ENCODE data around the gene ZNF678. TPM values are rescaled to one million over a fixed set of nuclear protein-coding genes. Genes with fewer than 3 reads are reported as not detected.

The ZNF678 gene
- total RNA-seq, 1 experiment from 2014 or later, result 7.0 TPM

DNA sequence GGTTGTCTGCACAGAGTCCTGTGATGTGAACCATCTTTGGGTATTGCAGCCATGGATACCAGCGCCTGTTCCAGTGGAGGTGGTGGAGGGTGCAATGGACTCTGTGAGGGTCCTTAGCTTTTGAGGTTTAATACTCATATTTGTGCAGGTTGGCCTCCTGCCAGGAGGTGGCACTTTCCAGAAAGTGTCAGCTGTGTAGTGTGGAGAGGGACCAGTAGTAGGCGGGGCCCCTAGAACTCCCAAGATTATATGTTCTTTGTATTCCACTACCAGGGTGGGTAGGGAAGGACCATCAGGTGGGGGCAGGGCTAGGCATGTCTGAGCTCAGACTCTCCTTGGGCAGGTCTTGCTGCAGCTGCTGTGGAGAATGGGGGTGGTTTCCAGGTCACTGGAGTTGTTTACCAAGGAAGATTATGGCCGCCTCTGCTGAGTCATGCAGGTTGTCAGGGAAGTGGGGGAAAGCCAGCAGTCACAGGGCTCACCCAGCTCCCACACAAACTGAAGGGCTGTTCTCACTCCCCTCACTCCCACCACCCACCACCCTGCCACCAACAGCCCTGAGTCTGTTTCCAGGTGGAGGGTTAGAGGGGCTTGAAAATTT lies 31.2 kb upstream of the ZNF678 start:
- Mint-ChIP-seq H3K4me3 (ENCODE audit: low read depth, unreplicated experiment) (no peak overlapping the region), H3K27me3 (ENCODE audit: unreplicated experiment) (no peaks in the 10 kb centered on the region), H3K36me3 (ENCODE audit: insufficient read depth, unreplicated experiment) (no peaks in the 10 kb centered on the region), H3K4me1 (ENCODE audit: low read depth, unreplicated experiment) (no peaks in the 10 kb centered on the region), H3K27ac (ENCODE audit: unreplicated experiment) (no peak overlapping the region), H3K9me3 (ENCODE audit: low read depth, unreplicated experiment) (peaks cover 28% of the 10 kb centered on the region)
- no TSS peak for BruUV-seq (replicated peaks)
- CTCF ChIA-PET, result no interaction called here
- DNase-seq, result no peak
- intact Hi-C loops (cut with micrococcal nuclease; ENCODE audit: unreplicated experiment), result no loop called here
- TF ChIP-seq, protein P1, sequence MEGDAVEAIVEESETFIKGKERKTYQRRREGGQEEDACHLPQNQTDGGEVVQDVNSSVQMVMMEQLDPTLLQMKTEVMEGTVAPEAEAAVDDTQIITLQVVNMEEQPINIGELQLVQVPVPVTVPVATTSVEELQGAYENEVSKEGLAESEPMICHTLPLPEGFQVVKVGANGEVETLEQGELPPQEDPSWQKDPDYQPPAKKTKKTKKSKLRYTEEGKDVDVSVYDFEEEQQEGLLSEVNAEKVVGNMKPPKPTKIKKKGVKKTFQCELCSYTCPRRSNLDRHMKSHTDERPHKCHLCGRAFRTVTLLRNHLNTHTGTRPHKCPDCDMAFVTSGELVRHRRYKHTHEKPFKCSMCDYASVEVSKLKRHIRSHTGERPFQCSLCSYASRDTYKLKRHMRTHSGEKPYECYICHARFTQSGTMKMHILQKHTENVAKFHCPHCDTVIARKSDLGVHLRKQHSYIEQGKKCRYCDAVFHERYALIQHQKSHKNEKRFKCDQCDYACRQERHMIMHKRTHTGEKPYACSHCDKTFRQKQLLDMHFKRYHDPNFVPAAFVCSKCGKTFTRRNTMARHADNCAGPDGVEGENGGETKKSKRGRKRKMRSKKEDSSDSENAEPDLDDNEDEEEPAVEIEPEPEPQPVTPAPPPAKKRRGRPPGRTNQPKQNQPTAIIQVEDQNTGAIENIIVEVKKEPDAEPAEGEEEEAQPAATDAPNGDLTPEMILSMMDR (IDR thresholded peaks at IDR 0.05; ENCODE audit: unreplicated experiment), result no peak

DNA sequence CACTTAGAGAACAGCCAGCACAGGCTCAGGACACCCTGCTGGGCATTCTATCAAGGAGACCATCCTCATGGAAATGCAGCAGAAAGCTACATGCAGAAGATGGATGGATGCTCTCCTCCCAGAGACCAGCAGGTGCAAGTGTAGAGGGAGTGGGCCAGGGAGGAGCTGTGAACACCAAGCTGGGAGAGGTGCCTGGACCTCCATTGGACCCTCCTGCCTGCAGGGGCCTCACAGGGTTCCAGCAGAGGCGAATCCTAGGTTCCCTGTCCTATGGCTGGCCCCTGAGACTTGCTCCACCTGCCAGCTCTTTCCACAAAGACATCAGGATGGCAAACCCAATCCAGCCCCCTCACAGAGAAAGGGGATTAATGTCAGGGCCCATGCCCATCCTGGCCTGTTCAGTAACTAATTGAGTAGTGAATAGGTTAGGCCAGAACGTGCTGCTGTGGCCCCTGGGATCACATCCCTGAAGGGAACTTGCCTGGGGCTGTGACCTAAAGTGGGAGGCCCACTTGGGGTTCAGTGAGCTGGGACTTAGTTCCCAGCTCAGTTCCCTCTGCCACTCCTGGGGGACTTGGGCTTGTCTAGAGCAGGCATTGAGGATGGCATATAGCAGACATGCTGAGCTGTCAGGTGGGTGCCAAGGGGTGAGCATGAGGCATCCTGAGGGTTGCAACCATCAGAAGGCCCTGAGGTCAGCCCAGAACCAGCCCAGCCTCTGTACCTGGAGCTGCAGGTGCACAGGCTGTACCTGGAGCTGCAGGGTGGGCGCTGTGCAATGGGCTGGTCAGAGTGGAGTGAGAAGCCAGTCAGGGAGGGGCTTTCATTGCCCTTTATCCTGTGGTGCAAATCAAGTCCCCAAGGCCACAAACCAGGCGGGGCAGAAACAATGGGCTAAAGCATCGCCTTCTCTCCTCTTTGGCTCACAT lies 22.9 kb upstream of the ZNF678 start:
- no TSS peak for BruUV-seq (replicated peaks)
- CTCF ChIA-PET, result interaction anchor here (0.7 kb wide), 1 partner anchor 95 kb away, joined by 3 read pairs; no protein-coding TSS in a partner anchor
- Mint-ChIP-seq H3K4me3 (ENCODE audit: low read depth, unreplicated experiment) (no peak overlapping the region), H3K9me3 (ENCODE audit: low read depth, unreplicated experiment) (no peaks in the 10 kb centered on the region), H3K4me1 (ENCODE audit: low read depth, unreplicated experiment) (no peaks in the 10 kb centered on the region), H3K27ac (ENCODE audit: unreplicated experiment) (no peak overlapping the region), H3K36me3 (ENCODE audit: insufficient read depth, unreplicated experiment) (no peaks in the 10 kb centered on the region), H3K27me3 (ENCODE audit: unreplicated experiment) (no peaks in the 10 kb centered on the region)
- no peak for DNase-seq
- intact Hi-C loops (cut with micrococcal nuclease; ENCODE audit: unreplicated experiment), result no loop called here
- TF ChIP-seq, protein P1 (IDR thresholded peaks at IDR 0.05; ENCODE audit: unreplicated experiment), result no peak

DNA sequence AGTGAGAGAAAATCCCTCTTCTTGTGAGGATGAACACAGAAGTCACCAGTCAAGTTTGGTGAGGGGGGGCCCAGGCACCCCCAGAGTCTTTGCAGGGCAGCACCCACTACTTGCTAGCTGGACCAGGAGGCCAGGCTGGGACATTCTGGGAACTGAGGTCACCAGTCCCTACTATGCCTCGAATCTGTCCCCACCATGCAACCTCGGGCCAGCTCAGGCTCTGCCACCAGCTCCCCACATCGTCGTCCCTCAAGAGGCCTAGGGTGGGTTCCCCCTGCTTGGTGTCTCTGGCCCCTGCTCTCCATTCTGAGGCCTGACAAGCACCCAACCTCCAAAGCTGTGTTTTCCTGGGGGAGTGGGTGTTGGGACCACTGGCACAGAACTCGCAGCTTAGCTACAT lies 22.2 kb upstream of the ZNF678 start:
- intact Hi-C loops (cut with micrococcal nuclease; ENCODE audit: unreplicated experiment), result no loop called here
- H3K36me3 Mint-ChIP-seq (ENCODE audit: insufficient read depth, unreplicated experiment), result no peaks in the 10 kb centered on the region
- CTCF ChIA-PET, result interaction anchor here (0.7 kb wide), 1 partner anchor 95 kb away, joined by 3 read pairs; no protein-coding TSS in a partner anchor
- no peak for DNase-seq
- no peak overlapping the region for H3K4me3 Mint-ChIP-seq (ENCODE audit: low read depth, unreplicated experiment)
- no peak overlapping the region for H3K27ac Mint-ChIP-seq (ENCODE audit: unreplicated experiment)
- no TSS peak for BruUV-seq (replicated peaks)
- no peaks in the 10 kb centered on the region for H3K4me1 Mint-ChIP-seq (ENCODE audit: low read depth, unreplicated experiment)
- TF ChIP-seq, protein P1 (IDR thresholded peaks at IDR 0.05; ENCODE audit: unreplicated experiment), result no peak
- no peaks in the 10 kb centered on the region for H3K27me3 Mint-ChIP-seq (ENCODE audit: unreplicated experiment)
- H3K9me3 Mint-ChIP-seq (ENCODE audit: low read depth, unreplicated experiment), result no peaks in the 10 kb centered on the region

DNA sequence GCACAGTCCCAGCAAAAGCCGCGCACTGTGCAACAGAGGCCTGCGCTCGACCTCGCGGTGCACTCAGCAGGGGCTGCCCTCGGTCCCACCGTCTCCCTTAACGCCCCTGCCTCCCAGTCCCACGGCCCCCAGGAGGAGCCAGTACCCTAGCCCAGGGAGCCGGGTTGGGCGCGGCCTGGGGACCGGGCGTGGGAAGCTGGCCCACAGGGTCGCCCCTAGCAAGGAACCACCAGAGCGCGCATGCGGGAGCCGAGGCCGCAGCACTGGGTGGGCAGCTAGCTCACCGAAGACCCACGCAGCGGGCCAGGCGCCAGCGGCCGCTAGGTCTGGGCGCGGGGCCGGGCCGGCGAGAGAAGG lies 21.6 kb upstream of the ZNF678 start:
- TF ChIP-seq, protein P1 (IDR thresholded peaks at IDR 0.05; ENCODE audit: unreplicated experiment), result no peak
- BruUV-seq (replicated peaks), result no TSS peak
- DNase-seq, result no peak
- intact Hi-C loops (cut with micrococcal nuclease; ENCODE audit: unreplicated experiment), result loop anchor here (2.0 kb wide), 1 partner anchor 61 kb away; no protein-coding TSS in a partner anchor
- H3K4me3 Mint-ChIP-seq (ENCODE audit: low read depth, unreplicated experiment), result peak overlapping the region; percentile 51
- no peaks in the 10 kb centered on the region for H3K36me3 Mint-ChIP-seq (ENCODE audit: insufficient read depth, unreplicated experiment)
- no peaks in the 10 kb centered on the region for H3K4me1 Mint-ChIP-seq (ENCODE audit: low read depth, unreplicated experiment)
- no peak overlapping the region for H3K27ac Mint-ChIP-seq (ENCODE audit: unreplicated experiment)
- H3K27me3 Mint-ChIP-seq (ENCODE audit: unreplicated experiment), result no peaks in the 10 kb centered on the region
- no peaks in the 10 kb centered on the region for H3K9me3 Mint-ChIP-seq (ENCODE audit: low read depth, unreplicated experiment)
- CTCF ChIA-PET, result no interaction called here
